OCI-LY7 (cell line): Measurements from ENCODE around the gene TGFBR2. TPM values are rescaled to one million over a fixed set of nuclear protein-coding genes. Genes with fewer than 3 reads are reported as not detected.

ENCODE experiments used
- BruUV-seq: library from RNA; stranded (reverse); fragments of 400-500 nt; replicated peaks from 2 replicates; lab custom pipeline; 2021; lab: Mats Ljungman, UMichigan
- CTCF ChIA-PET: fragments of 300-600 bp; sonication (Branson Sonifier 250); formaldehyde crosslinking; loops from one replicate; lab custom pipeline; 2022; ENCODE audit warnings: antibody characterized with exemption; ENCODE audit not compliant: unreplicated experiment; lab: Charles Lee
- POLR2A ChIA-PET: fragments of 300-600 bp; sonication (Branson Sonifier 250); formaldehyde crosslinking; loops from one replicate; lab custom pipeline; 2022; ENCODE audit warnings: antibody characterized with exemption; lab: Charles Lee
- DNase-seq: peaks from one replicate; pipeline ENCODE4 v3.0.0-alpha.2; 2015; ENCODE audit warnings: low spot score
- H2AFZ ChIP-seq: fragments of 200-600 bp; sonication (generic), shearing (Covaris generic); 2 replicates; pipeline ENCODE4 v1.6.1; 2014; ENCODE audit warnings: mild to moderate bottlenecking, antibody characterized with exemption, low read length, moderate library complexity
- H3K27ac ChIP-seq: fragments of 200-600 bp; sonication (generic); 2 replicates; pipeline ENCODE4 v1.5.1; 2014; ENCODE audit warnings: mixed run types, low read depth, mild to moderate bottlenecking, moderate library complexity, low read length, inconsistent platforms; ENCODE audit not compliant: poor library complexity, severe bottlenecking
- H3K36me3 ChIP-seq: fragments of 200-600 bp; sonication (generic); 2 replicates; pipeline ENCODE4 v1.6.1; 2014; ENCODE audit warnings: mild to moderate bottlenecking, antibody characterized with exemption, low read length, moderate library complexity, mixed read lengths; ENCODE audit not compliant: insufficient read depth
- H3K4me1 ChIP-seq: fragments of 200-600 bp; sonication (generic); 2 replicates; pipeline ENCODE4 v1.5.1; 2014; ENCODE audit warnings: mild to moderate bottlenecking, low read length; ENCODE audit not compliant: insufficient read depth, poor library complexity, severe bottlenecking
- H3K4me2 ChIP-seq: fragments of 200-600 bp; sonication (generic); 2 replicates; pipeline ENCODE4 v1.6.1; 2014; ENCODE audit warnings: mild to moderate bottlenecking, low read length
- H3K4me3 ChIP-seq: fragments of 200-600 bp; sonication (generic); 2 replicates; pipeline ENCODE4 v1.5.1; 2014; ENCODE audit warnings: mild to moderate bottlenecking, low read depth, low read length; ENCODE audit not compliant: poor library complexity, severe bottlenecking
- H3K79me2 ChIP-seq: fragments of 200-600 bp; sonication (generic); 2 replicates; pipeline ENCODE4 v1.6.1; 2016; ENCODE audit warnings: low read depth, mild to moderate bottlenecking, low read length, moderate library complexity, mixed read lengths; ENCODE audit not compliant: insufficient read depth
- H3K9me2 ChIP-seq: fragments of 200-600 bp; sonication (generic); 2 replicates; pipeline ENCODE4 v1.6.1; 2016; ENCODE audit warnings: mild to moderate bottlenecking, low read length, mixed read lengths; ENCODE audit not compliant: insufficient read depth
- H3K9me3 ChIP-seq: fragments of 200-600 bp; sonication (generic); 2 replicates; pipeline ENCODE4 v1.6.1; 2014; ENCODE audit warnings: mild to moderate bottlenecking, mixed run types, low read length, mixed read lengths
- H4K20me1 ChIP-seq: fragments of 200-600 bp; sonication (generic); 2 replicates; pipeline ENCODE4 v1.6.1; 2014; ENCODE audit warnings: mild to moderate bottlenecking, antibody characterized with exemption, low read length, moderate library complexity, mixed read lengths; ENCODE audit not compliant: insufficient read depth
- CTCF ChIP-seq: fragments of 200-600 bp; sonication (generic); conservative IDR thresholded peaks from 2 replicates; pipeline ENCODE4 v1.5.1; 2014; ENCODE audit warnings: mild to moderate bottlenecking, antibody characterized with exemption, low read length, moderate library complexity, mixed read lengths
- EZH2phosphoT487 ChIP-seq: fragments of 200-600 bp; sonication (generic); IDR thresholded peaks from 2 replicates; pipeline ENCODE4 v1.6.1; 2018; ENCODE audit warnings: low read depth, borderline replicate concordance, mild to moderate bottlenecking, mixed run types, antibody characterized with exemption, low read length, moderate library complexity, mixed read lengths
- intact Hi-C: fragments of 100-400 bp; cut with micrococcal nuclease; formaldehyde crosslinking; loops from one replicate; pipeline ENCODE4 v1.10.0; 2022; ENCODE audit not compliant: unreplicated experiment
- total RNA-seq, 2 experiments: library from RNA; depleted of rRNA in 1 of 2; stranded (reverse); fragments of >200 nt in 1 of 2; shearing (Covaris generic) in 1 of 2; gene quantifications; 2 replicates each; pipeline ENCODE4 v1.2.3, GENCODE V29; 2014 to 2022

Gene TGFBR2
- total RNA-seq, 2 experiments from 2014 or later, result 25.2 to 28.1 TPM

GRCh38 chr3:30690199-30690598 is 83.8 kb downstream of the TGFBR2 start:
- no peaks in the 10 kb centered on the region for H3K9me3 ChIP-seq
- BruUV-seq, result no TSS peak
- DNase-seq, result no peak
- H3K4me2 ChIP-seq, result no peak overlapping the region
- H2AFZ ChIP-seq, result no peak overlapping the region
- no peak overlapping the region for H3K27ac ChIP-seq
- intact Hi-C loops, result loop anchor here (5.0 to 10.0 kb wide), 4 partner anchors 168 to 678 kb away; no protein-coding TSS in a partner anchor
- H3K79me2 ChIP-seq, result no peaks in the 10 kb centered on the region
- peaks cover 4% of the 10 kb centered on the region; the same call in 1 of the 2 replicates for H4K20me1 ChIP-seq
- H3K4me1 ChIP-seq, result no peaks in the 10 kb centered on the region
- H3K36me3 ChIP-seq, result peaks cover 96% of the 10 kb centered on the region
- CTCF ChIA-PET, result no interaction called here
- no peak overlapping the region for H3K4me3 ChIP-seq
- POLR2A ChIA-PET, result no interaction called here
- no peaks in the 10 kb centered on the region for H3K9me2 ChIP-seq
- TF ChIP-seq EZH2phosphoT487 (no peak), CTCF (no peak)

GRCh38 chr3:30691249-30691880 is 85.0 kb downstream of the TGFBR2 start:
- CTCF ChIA-PET, result no interaction called here
- Histone ChIP-seq H3K79me2 (no peaks in the 10 kb centered on the region), H3K36me3 (peaks cover 97% of the 10 kb centered on the region), H3K4me1 (peaks cover 3% of the 10 kb centered on the region), H3K4me3 (no peak overlapping the region), H2AFZ (no peak overlapping the region), H3K9me3 (no peaks in the 10 kb centered on the region), H4K20me1 (peaks cover 4% of the 10 kb centered on the region; the same call in 1 of the 2 replicates), H3K4me2 (no peak overlapping the region), H3K9me2 (no peaks in the 10 kb centered on the region), H3K27ac (no peak overlapping the region)
- no peak for DNase-seq
- no TSS peak for BruUV-seq
- POLR2A ChIA-PET, result interaction anchor here (0.6 to 1.4 kb wide), 3 partner anchors 9 to 85 kb away, joined by 3 to 6 read pairs (median 5); partner anchors contain the start of gene TGFBR2
- intact Hi-C loops, result loop anchor here (5.0 to 10.0 kb wide), 4 partner anchors 169 to 679 kb away; no protein-coding TSS in a partner anchor
- TF ChIP-seq CTCF, result no peak
- no peak for TF ChIP-seq EZH2phosphoT487

- Histone ChIP-seq H2AFZ (no peak overlapping the region), H3K36me3 (peaks cover 97% of the 10 kb centered on the region), H3K9me2 (no peaks in the 10 kb centered on the region), H3K4me1 (peaks cover 7% of the 10 kb centered on the region), H4K20me1 (peaks cover 4% of the 10 kb centered on the region; the same call in 1 of the 2 replicates), H3K27ac (no peak overlapping the region), H3K79me2 (no peaks in the 10 kb centered on the region), H3K9me3 (no peaks in the 10 kb centered on the region), H3K4me3 (no peak overlapping the region), H3K4me2 (no peak overlapping the region)
- BruUV-seq, result no TSS peak
- CTCF ChIA-PET, result no interaction called here
- intact Hi-C loops, result loop anchor here (2.0 to 10.0 kb wide), 7 partner anchors 47 to 680 kb away; partner anchors contain the start of gene TGFBR2
- no peak for DNase-seq
- POLR2A ChIA-PET, result interaction anchor here (0.6 to 1.4 kb wide), 5 partner anchors 10 to 620 kb away, joined by 3 to 6 read pairs (median 3); partner anchors contain the start of gene TGFBR2
- TF ChIP-seq CTCF (no peak), EZH2phosphoT487 (no peak)
Measured at GRCh38 chr3:30691944-30692343, 85.5 kb downstream of the TGFBR2 start.
